H1 (cell line): Measurements from ENCODE around the gene USH2A.

Experiments used
- JUN ChIP-seq: IDR thresholded peaks from 2 replicates; pipeline ENCODE4 v1.6.1; 2011; ENCODE audit warnings: low read depth, mild to moderate bottlenecking, improper control_type of control experiment, low read length
- POLR2AphosphoS5 ChIP-seq: IDR thresholded peaks from 2 replicates; pipeline ENCODE4 v1.6.1; 2011; ENCODE audit warnings: low read depth, low read length

- TF ChIP-seq JUN = no peak
- no peak for TF ChIP-seq POLR2AphosphoS5
Measured at GRCh38 chr1:216201946-216202345, 221.3 kb downstream of the USH2A start.
